Brain pericyte (primary cell): Measurements from ENCODE around the gene HTR7.
"Not testable (repeated sequence)": the region's sequence is repeated elsewhere in the genome, so short reads cannot be mapped to it uniquely, and the experiment has no call there.

Source experiments
- DNase-seq: peaks from one replicate; pipeline ENCODE4 v3.0.0-alpha.2; 2012; ENCODE audit warnings: low read depth, low spot score

Gene HTR7

DNA sequence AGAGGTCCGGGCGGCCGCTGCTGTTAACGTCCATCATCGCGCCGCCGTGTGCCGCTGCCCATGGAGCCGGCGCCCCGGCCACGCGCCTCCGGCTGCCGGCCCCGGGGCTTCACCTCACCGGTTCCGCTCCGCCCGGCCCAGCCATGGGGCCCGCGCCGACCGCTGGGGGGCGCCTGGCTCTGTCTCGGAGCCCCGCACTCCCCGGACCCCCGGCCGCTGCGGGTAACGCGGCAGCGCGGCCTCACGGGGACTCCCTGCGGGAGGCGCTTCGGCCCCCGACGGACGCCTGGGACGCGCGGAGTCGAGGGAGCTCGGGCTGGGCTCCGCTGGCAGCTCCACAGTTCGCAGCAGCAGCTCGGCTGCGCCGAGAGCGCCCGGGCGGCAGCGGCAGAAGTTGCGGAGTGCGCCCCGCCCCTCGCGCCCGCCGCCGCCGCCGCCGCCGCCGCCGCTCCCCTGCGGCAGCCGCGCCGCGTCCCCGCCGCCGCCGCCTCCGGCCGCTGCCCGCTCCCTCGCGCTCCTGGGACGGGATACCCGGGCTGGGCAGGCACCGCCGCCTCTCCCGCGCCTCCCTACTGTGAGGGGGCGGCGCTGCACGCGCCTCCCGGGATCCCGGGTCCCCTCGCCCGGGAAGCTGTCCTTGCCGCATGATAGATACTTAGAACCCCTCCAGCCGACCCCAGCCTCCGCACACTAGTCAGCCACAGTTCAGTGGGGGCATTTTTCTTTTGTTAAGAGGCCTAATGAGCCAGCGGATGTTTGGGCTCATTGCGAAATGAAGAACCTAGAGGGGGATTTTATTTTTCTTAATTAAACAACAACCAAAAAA, at the start of gene HTR7:
Gene HTR7 (minus strand): TSS at position 405 of the 826 bp plus-strand sequence. CDS start 368 bp downstream, at position 37.
- no peak for DNase-seq

DNA sequence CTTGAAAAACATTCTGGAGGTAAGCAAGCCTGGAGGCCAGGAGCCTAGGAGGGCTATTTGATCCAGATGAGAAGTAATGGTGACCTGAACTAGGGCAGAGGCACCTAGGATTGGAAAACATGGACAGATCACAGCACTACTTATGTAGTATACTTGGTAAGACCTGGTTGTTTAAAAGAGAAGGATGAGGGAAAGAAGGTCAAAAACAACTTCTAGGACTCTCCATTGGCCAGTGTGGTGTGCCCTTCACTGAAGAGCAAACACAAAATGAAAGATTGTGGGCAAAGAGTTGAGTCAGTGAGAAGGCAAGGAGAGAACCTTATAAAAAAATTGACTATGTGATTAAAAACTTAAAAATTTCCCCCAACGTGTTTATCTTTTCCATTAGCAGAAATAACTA, 48.8 kb upstream of the HTR7 start:
- no peak for DNase-seq

DNA sequence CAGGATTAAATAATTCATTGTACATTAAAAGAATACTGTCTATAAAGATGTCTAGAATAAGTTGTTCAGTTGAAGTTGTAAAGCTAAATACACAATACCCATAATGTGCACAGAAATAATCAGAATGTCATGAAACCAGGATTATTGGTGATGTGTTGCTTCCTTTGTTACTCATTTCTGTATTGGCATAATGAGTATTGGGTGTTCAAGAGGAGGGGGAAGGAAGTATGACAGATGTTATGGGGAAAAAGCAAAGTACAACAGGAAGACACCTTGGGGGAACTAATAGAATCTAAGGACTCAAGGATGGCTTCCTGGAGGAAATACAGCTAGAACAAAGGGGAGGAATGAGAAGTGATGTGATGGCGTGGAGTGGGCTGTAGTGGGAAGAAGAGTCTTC, 48.1 kb upstream of the HTR7 start:
- DNase-seq = no peak

DNA sequence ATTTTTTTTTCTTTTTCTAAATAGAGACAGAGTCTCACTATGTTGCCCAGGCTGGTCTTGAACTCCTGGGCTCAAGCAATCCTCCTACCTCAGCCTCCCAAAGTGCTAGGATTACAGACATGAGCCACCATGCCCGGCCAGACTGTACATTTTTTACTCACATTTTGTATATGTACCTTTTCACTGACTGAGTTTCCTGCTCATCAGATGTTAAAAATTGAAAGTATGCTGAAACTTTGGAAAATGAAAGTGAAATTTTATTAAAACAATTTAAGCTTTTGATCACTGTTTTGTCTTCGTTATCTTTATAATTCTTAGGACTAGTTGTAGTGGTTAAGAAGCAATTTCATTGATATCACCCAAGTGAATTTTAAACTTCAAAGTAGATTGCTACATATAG, 39.1 kb upstream of the HTR7 start:
- DNase-seq = not testable (repeated sequence)

DNA sequence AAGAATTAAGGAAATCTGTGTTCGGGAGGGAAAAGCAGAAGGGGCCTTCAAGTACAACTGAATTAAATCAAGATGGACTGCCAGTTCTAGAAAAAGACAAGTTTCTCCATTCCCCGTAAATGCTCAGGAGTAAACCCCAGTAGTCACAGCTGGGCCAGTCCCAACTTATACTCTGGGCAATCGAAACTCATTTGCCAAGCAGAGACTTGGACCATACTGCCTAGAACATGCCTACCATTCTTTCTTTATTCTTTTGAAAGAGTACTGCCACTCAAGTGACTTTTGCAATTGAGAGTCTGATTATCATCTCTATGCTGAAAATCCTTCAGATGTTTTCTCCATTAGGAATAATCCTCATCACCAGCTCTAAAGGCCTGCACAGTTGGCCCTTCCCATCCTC, 35.4 kb upstream of the HTR7 start:
- DNase-seq = no peak

DNA sequence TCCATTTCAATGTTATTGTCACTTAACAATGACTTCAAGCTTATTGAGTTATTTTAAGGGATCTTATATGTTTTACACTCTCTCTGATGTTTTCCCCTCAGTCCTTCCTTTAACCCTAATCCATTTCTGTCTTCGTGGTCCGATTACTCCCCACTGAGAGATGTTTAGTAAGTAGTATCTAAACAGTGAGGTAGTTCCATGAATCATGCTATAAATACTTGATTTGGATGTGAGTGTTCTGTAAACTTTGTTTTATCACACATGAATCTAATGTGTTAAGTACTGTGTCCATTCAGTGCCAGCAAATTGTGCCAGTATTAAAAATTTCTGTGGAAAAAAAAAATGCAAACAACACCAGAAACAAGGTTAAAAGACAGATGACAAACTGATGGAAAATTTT, 32.5 kb upstream of the HTR7 start:
- no peak for DNase-seq

DNA sequence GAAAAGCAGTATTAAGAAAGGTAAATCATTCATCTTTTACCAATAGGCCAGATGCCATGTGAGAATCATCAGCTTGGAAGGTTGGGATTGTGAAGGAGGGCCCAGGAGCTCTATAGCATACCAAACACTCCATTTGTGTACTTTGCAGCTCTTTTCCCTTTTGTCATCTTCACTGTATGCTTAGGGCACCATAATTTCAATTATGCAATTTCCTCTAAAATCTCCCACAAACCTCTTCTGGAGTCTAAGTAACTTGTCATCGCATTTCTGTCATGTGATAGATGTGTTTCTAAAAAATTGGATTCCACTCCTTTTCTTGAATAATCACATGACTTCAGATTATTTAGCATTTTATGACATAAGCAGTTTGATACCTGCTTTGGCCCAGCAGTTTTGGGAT, 31.8 kb upstream of the HTR7 start:
- no peak for DNase-seq

DNA sequence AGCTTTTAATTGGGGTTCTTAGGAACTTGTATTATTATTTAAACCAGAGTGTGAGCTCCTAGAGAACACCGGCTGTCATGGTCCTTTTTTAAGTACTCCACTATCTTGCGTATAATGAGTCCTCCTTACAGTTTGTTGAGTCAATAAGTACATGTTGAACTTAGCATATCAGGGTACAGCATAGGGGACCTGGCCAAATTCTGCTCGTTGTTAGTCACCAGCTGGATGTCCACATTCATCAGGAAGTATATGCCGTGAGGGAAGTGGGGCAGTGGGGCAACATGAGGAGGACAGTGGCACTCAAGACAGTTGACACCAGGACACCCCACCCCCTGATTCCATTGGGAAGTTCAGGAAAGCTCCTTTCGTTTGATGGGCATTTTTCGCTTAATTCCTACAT, 30.5 kb upstream of the HTR7 start:
- no peak for DNase-seq

DNA sequence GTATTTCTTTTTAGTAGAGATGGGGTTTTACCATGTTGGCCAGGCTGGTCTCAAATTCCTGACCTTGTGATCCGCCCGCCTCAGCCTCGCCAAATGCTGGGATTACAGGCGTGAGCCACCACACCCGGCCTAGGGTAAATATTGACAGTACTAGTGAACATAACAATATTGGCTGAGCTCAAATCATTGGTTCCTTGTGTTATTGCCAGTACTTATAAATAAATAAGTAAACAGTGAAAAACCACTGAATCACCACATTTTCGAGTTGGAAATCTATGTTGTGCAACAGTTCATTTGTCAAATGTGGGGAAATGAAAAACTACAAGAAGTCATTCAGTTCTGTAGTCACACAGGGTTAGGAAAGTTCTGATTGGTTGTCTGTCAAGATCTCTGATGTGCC, 29.7 kb upstream of the HTR7 start:
- DNase-seq = no peak

DNA sequence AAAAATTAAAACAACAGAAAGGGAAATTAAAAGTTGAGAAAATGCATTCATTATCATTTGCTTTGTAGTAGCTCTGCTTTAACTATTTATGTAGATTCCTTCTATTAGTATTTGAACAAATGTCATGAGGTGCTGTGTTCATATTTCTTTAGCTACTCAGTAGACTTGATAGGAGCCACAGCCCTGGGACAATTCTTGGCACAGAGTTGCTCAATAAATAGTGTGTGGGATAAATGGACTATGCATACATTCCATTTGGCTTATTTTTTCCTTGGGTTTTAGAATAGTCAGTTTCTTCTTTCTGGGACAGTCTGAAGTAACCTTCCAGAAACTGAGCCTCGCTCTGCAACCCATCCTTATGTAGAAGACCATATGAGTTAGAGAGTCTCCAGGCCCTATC, 27.3 kb upstream of the HTR7 start:
- no peak for DNase-seq

DNA sequence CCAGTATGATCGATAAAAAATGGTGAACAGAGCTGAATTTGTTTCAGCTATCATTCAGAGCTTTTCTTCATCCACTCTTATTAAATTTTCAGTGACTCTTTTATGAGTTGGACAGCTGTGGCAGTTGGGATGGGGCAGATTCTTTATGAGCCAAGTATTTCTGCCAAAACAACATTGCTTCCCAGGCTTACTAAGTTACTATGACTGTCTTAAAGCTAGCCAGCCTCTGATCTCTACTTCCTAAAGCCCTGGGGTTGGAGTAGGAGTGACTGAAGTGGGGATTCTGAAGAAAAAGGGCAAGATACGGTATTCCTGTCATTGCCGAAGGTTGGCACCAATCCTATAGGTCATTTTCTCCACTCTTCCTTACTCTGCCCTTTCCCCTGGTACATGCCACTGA, 26.6 kb upstream of the HTR7 start:
- DNase-seq = no peak

DNA sequence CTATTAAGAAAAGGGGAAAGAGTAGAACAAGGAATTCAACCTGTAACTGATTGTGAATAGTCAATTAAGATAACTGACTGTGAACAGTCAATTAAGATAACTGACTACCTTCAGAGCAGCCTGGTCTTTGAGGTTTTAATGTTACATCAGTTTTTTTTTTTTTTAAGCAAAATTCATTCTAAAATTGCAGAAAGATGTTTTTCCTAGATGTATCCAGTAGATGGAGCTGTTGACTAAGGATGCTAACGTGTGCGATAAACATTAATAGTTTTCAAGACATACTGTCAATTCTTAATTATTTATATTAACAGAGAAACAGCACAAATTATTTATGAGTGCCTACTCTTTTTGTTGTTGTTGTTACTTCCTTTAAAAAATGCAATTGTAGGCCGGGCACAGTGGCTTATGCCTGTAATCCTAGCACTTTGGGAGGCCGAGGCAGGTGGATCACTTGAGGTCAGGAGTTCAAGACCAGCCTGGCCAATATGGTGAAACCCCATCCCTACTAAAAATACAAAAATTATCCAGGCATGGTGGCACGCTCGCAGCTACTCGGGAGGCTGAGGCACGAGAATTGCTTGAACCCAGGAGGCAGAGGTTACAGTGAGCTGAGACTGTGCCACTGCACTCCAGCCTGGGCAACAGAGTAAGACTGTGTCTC, 22.4 kb upstream of the HTR7 start:
- not testable (repeated sequence) for DNase-seq

DNA sequence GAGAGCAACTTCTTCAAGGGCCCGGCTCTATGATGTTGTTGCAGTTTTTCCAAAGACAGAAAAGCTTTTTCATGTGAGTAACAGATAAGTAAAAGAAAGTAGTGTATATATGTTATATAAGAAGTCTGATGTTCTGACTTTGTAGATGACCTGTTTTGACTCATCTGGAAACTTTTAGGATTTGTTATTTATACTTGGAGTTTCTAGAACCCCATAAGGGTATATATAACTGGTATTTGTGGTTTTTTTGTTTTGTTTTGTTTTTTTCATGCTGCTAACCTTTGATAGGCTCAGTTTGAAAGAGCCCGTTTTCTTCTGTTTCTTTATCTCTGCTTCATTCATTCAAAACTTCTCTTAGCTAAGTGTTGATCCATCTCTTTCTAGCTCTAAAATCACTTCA, 21.2 kb upstream of the HTR7 start:
- DNase-seq = no peak

DNA sequence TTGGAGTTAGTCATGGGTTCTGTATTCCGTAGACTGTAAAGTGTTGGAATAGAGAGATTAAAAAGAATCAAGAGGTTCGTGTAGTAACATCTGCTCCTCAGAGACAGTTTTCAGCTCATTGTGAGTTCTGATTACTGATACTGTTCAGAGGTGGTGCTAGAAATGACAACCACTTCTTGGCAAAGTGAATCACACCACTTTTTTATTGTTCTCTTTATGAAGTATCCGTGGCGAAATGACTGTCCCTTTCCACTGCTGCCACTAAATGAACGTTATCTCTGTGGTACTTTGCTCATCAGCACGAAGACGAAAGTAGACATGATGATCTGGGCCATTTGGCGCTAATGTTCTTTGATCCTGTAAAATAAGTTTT, 14.8 kb upstream of the HTR7 start:
- DNase-seq = no peak

DNA sequence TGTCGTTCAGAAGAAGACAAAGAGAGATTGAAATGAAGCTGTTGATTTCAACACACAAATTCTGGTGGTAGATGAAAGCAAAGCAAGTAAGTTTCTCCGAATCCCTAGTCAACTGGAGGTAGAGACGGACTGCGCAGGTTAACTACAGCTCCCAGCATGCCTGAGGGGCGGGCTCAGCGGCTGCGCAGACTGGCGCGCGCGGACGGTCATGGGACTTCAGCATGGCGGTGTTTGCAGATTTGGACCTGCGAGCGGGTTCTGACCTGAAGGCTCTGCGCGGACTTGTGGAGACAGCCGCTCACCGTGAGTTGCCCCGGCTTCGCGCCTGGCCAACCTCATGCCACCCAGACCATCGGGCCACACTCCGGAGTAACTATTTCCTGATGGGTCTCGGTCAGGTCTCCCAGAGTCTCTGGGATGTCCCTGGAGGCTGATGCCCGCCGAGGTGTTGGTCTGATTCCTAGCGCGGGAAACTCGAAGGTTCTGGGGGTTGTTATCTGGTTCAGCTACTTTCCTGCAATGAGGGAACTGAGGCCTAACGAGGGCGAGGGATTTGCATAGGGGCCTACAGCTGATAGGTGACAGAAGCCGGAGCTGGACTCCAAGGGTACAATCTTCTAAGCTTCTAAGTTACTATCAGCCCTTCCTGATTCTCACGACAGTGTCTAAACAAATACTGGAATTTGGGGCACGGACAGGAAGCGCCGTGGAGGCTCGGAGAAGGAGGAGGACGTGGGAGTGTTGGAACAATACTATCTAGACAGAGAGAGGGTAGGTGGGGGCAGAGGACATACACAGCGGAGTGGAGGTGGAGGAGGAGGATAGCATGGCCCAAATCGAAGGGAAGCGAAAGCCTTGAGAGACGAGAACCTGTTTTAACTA, 14.2 kb upstream of the HTR7 start, which contains the start of gene RPP30:
Gene RPP30 (plus strand): TSS at position 209 of the 882 bp plus-strand sequence. CDS start 13 bp downstream, at position 222.
- DNase-seq = peak; percentile 66

DNA sequence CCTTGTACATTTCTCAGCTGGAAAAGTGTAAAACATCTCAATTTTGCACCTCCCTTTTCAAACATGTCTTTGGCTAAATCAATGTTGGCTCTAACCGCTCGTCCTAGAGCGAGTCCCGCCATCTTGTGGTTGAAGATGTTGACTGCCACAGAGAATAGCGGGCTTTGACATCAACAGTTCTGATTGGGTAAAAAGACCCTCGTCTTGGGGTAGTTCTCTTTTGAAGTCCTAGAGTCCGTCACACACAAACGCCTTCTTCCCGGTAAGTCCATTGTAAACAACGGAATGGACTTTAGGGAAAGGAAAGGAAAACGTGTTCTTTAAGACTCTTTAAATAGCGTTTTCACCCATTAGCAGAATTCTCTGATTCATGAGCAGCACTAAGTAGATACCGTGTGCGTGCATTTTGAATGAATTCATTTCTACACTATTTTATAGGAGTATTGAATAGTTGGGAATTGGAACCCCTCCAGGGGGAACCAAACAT, 13.5 kb upstream of the HTR7 start:
- peak; percentile 60 for DNase-seq

DNA sequence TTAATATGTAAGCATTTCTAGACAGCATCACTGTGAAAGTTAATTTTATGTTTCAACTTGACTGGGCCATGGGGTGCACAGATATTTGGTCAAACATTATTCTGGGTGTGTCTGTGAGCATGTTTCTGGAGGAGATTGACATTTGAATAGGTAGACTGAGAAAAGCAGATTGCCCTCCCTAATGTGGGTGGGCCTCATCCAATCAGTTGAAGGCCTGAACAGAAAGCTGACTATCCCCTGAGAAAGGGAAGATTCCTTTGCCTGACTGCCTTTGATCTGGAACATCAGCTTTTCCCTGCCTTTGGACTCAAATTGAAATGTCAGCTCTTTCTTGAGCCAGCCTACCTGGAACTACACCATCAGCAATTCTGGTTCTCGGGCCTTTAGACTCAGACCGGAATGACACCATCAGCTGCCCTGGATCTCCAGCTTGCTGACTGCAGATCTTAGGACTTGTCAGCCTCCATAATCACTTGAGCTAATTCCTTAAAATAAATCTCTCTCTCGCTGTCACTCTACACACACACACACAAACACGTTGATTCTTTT, 8.3 kb upstream of the HTR7 start:
- DNase-seq = no peak

DNA sequence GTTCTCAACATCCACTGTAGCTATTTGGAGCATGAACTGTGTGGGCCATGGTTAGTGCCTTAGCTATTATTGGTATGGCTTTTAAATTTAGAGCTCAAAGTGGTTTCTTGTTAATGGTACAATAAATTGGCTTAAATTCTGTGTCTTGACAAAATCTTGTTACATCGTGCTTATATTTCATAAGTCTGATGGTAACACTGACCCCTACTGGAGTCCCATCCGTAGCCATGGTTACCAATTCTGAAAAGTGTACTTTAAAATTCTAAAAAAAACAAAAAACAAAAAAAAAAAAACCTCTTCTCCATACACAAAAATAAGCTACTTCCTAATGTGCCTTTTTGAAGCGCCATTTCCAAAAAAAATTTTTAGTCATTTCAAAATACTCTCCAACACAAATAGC, 7.6 kb upstream of the HTR7 start:
- no peak for DNase-seq

DNA sequence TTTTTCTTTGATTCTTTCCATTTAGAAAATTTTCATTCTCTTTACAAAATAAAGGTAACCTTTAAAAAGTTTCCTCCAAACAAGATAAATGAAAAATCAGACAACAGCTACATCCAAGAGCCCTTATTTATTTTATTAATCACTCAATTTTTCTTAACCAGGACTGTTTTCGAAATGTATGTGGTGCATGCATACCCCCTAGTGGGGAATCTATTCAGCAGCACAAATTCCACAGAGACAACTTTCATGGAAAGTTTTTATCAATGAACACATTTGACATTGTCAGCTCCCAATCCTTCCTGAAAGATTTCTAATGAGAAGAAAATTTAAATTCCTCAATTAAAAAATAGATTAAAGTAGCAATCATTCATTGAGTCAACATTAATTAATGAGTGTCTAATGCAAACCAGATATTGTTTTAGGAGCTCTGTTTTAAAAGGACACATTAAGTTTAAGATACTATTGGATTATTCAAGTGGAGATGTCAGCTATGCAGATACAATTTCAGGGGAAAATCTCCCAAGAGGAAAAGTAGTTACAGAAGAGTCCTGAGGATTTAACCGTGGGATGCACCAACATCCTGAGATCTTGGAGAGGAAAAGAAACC, 5.2 kb upstream of the HTR7 start:
- DNase-seq = no peak

DNA sequence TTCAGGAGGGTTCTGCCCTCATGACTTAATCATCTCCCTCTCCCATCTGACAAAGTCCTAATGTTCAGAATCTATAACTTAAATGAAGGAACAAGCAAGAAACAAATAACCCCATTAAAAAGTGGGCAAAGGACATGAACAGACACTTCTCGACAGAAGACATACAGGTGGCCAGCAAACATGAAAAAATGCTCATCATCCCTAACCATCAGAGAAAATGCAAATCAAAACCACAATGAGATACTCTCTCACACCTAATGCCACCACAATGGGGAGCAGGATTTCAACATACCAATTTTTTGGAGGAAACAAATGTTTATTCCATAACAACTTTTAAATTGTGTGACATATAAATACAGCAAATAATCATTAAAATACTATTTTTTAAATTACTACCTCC, 3.0 kb upstream of the HTR7 start:
- DNase-seq = no peak

DNA sequence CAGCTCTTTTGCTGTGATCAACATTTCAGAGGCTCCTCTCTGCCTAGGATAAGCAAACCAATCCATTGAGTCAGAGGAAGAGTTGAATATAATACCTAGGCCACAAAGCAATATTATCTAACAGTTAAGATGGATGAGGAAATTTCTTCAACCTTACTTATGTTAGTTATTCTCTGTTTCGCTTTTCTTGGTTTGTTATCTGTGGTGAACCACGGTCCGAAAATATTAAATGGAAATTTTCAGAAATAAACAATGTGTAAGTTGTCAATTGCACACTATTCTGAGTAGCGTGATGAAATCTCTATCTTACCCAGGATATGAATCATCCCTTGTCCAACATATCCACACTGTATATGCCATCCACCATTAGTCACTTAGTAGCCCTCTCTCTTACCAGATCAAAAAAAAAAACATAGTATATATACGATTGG, 1.5 kb upstream of the HTR7 start:
- DNase-seq = no peak
